WTC11 (cell line): ENCODE data around the gene LTA. TPM values are rescaled to one million over a fixed set of nuclear protein-coding genes. Genes with fewer than 3 reads are reported as not detected.

Source experiments
- ATAC-seq: fragments of 200-7000 bp; cut with Tn5 transposase; 2 replicates; pipeline ENCODE4 v1.10.0; 2021; ENCODE audit warnings: mild to moderate bottlenecking, moderate library complexity
- CTCF ChIA-PET: fragments of 300-600 bp; sonication (Branson Sonifier 250); formaldehyde crosslinking; loops from one replicate; lab custom pipeline; 2021; ENCODE audit warnings: antibody characterized with exemption; lab: Charles Lee
- POLR2A ChIA-PET: fragments of 350-600 bp; sonication (Branson Sonifier 250); formaldehyde crosslinking; loops from one replicate; lab custom pipeline; 2021; ENCODE audit warnings: antibody characterized with exemption; lab: Charles Lee
- DNase-seq: peaks from one replicate; pipeline ENCODE4 v3.0.0; 2021; ENCODE audit warnings: low spot score
- H3K27ac Mint-ChIP-seq: 2 replicates; pipeline ENCODE4 v1.8.0; 2021; ENCODE audit warnings: mixed read lengths
- H3K27me3 Mint-ChIP-seq: 2 replicates; pipeline ENCODE4 v1.8.0; 2021; ENCODE audit warnings: low read depth, mild to moderate bottlenecking, moderate library complexity, mixed read lengths
- H3K36me3 Mint-ChIP-seq: 2 replicates; pipeline ENCODE4 v1.8.0; 2021; ENCODE audit warnings: mixed read lengths
- H3K4me1 Mint-ChIP-seq: 2 replicates; pipeline ENCODE4 v1.8.0; 2022; ENCODE audit warnings: mixed read lengths
- H3K4me3 Mint-ChIP-seq: 2 replicates; pipeline ENCODE4 v1.8.0; 2021; ENCODE audit warnings: mild to moderate bottlenecking, moderate library complexity, mixed read lengths
- H3K9me3 Mint-ChIP-seq: 2 replicates; pipeline ENCODE4 v1.8.0; 2021; ENCODE audit warnings: mixed read lengths
- ARID4B ChIP-seq: sonication (generic); formaldehyde crosslinking; IDR thresholded peaks from 2 replicates; pipeline ENCODE4 v1.8.0; 2023; ENCODE audit warnings: missing genetic modification reagents, mild to moderate bottlenecking, borderline replicate concordance
- ATF3 ChIP-seq: sonication (generic); formaldehyde crosslinking; conservative IDR thresholded peaks from 2 replicates; pipeline ENCODE4 v1.8.1; 2022; ENCODE audit warnings: mild to moderate bottlenecking, missing genetic modification reagents
- ESRRA ChIP-seq: sonication (generic); formaldehyde crosslinking; IDR thresholded peaks from 2 replicates; pipeline ENCODE4 v1.8.1; 2022; ENCODE audit warnings: mild to moderate bottlenecking, missing genetic modification reagents, borderline replicate concordance
- GTF2I ChIP-seq: fragments of 250-450 bp; sonication (Bioruptor Pico); conservative IDR thresholded peaks from 2 replicates; pipeline ENCODE4 v1.4.0; 2021; ENCODE audit warnings: mild to moderate bottlenecking
- KAT7 ChIP-seq: sonication (generic); formaldehyde crosslinking; IDR thresholded peaks from 2 replicates; pipeline ENCODE4 v1.8.1; 2023; ENCODE audit warnings: missing genetic modification reagents, mild to moderate bottlenecking, borderline replicate concordance
- NFYB ChIP-seq: sonication (generic); formaldehyde crosslinking; conservative IDR thresholded peaks from 2 replicates; pipeline ENCODE4 v1.8.0; 2022; ENCODE audit warnings: low read depth, missing genetic modification reagents
- PRRX2 ChIP-seq: fragments of 250-450 bp; sonication (Bioruptor Pico); IDR thresholded peaks from 2 replicates; pipeline ENCODE4 v1.8.0; 2021; ENCODE audit warnings: mild to moderate bottlenecking
- RELA ChIP-seq: sonication (generic); formaldehyde crosslinking; IDR thresholded peaks from 2 replicates; pipeline ENCODE4 v1.8.1; 2022; ENCODE audit warnings: missing genetic modification reagents, mild to moderate bottlenecking, borderline replicate concordance
- STAT6 ChIP-seq: sonication (generic); formaldehyde crosslinking; conservative IDR thresholded peaks from 2 replicates; pipeline ENCODE4 v1.8.1; 2023; ENCODE audit warnings: mild to moderate bottlenecking, low read depth, missing genetic modification reagents, moderate library complexity
- TEAD1 ChIP-seq: sonication (generic); formaldehyde crosslinking; IDR thresholded peaks from 2 replicates; pipeline ENCODE4 v1.8.0; 2022; ENCODE audit warnings: mild to moderate bottlenecking, missing genetic modification reagents
- TP53 ChIP-seq: sonication (generic); formaldehyde crosslinking; IDR thresholded peaks from 2 replicates; pipeline ENCODE4 v1.8.1; 2023; ENCODE audit warnings: mild to moderate bottlenecking, missing genetic modification reagents
- ZNF121 ChIP-seq: sonication (generic); formaldehyde crosslinking; IDR thresholded peaks from 2 replicates; pipeline ENCODE4 v1.8.0; 2023; ENCODE audit warnings: missing genetic modification reagents
- ZNF263 ChIP-seq: sonication (generic); formaldehyde crosslinking; IDR thresholded peaks from 2 replicates; pipeline ENCODE4 v1.8.1; 2022; ENCODE audit warnings: low read depth, mild to moderate bottlenecking, moderate library complexity, missing genetic modification reagents
- ZNF281 ChIP-seq: sonication (generic); formaldehyde crosslinking; IDR thresholded peaks from 2 replicates; pipeline ENCODE4 v1.8.0; 2023; ENCODE audit warnings: mild to moderate bottlenecking, missing genetic modification reagents
- ZSCAN18 ChIP-seq: fragments of 250-450 bp; sonication (Bioruptor Pico); IDR thresholded peaks from 2 replicates; pipeline ENCODE4 v2.1.2; 2022; ENCODE audit warnings: mild to moderate bottlenecking, moderate library complexity
- total RNA-seq: library from RNA; stranded (reverse); gene quantifications from 3 replicates; pipeline ENCODE4 v1.2.3, GENCODE V29; 2021
- TF ChIP-seq, protein P1 (sequence below): fragments of 250-450 bp; sonication (Bioruptor Pico); IDR thresholded peaks from 2 replicates; pipeline ENCODE4 v1.8.0; 2021; ENCODE audit warnings: mild to moderate bottlenecking
- TF ChIP-seq, protein P2 (sequence below): sonication (generic); formaldehyde crosslinking; IDR thresholded peaks from 2 replicates; pipeline ENCODE4 v1.8.1; 2023; ENCODE audit warnings: mild to moderate bottlenecking, missing genetic modification reagents, moderate library complexity
- TF ChIP-seq, protein P3 (sequence below): sonication (generic); formaldehyde crosslinking; IDR thresholded peaks from 2 replicates; pipeline ENCODE4 v1.8.1; 2023; ENCODE audit warnings: mild to moderate bottlenecking, missing genetic modification reagents, borderline replicate concordance
- TF ChIP-seq, protein P4 (sequence below): fragments of 250-450 bp; sonication (Bioruptor Pico); IDR thresholded peaks from 2 replicates; pipeline ENCODE4 v1.9.0; 2021; ENCODE audit warnings: mild to moderate bottlenecking

Gene LTA
- total RNA-seq, 1 experiment from 2014 or later: 0.46 TPM

DNA sequence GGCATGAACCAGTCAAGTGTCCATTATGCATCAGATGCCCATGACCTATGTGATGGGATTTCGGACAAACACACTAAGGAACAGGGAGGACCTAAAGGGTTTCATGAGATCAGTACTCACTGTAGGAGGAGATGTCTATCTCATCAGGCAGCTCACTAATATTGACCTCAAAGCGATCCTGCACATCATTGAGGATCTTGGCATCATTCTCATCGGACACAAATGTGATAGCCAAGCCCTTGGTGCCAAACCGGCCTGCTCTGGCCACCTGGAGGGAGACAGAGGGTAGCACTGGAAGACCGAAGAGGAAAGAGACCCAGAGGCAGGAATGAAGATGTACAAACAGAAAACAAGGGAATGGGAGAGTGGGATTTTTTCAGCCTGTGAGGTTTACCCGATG lies 41.4 kb upstream of the LTA start:
- Mint-ChIP-seq H3K4me3 (no peak overlapping the region), H3K4me1 (peaks cover 42% of the 10 kb centered on the region), H3K27me3 (no peaks in the 10 kb centered on the region), H3K9me3 (no peaks in the 10 kb centered on the region), H3K36me3 (peaks cover 60% of the 10 kb centered on the region), H3K27ac (peak overlapping the region; percentile 64)
- DNase-seq (no peak), ATAC-seq (no peak)
- CTCF ChIA-PET: interaction anchor here (1.2 to 1.3 kb wide), 2 partner anchors 38 to 43 kb away, joined by 3 read pairs; no protein-coding TSS in a partner anchor
- TF ChIP-seq, protein P1, sequence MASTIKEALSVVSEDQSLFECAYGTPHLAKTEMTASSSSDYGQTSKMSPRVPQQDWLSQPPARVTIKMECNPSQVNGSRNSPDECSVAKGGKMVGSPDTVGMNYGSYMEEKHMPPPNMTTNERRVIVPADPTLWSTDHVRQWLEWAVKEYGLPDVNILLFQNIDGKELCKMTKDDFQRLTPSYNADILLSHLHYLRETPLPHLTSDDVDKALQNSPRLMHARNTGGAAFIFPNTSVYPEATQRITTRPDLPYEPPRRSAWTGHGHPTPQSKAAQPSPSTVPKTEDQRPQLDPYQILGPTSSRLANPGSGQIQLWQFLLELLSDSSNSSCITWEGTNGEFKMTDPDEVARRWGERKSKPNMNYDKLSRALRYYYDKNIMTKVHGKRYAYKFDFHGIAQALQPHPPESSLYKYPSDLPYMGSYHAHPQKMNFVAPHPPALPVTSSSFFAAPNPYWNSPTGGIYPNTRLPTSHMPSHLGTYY: no peak
- TF ChIP-seq ZNF263 (CRISPR knock-in tag): no peak
- TF ChIP-seq ZSCAN18 (CRISPR knock-in tag): no peak
- TF ChIP-seq RELA (CRISPR knock-in tag): no peak
- TF ChIP-seq GTF2I: no peak
- TF ChIP-seq STAT6 (CRISPR knock-in tag): no peak
- TF ChIP-seq TEAD1 (CRISPR knock-in tag): no peak
- TF ChIP-seq KAT7: no peak
- TF ChIP-seq ZNF281 (CRISPR knock-in tag): no peak
- no peak for TF ChIP-seq NFYB
- TF ChIP-seq ZNF121 (CRISPR knock-in tag): no peak
- TF ChIP-seq, protein P2, sequence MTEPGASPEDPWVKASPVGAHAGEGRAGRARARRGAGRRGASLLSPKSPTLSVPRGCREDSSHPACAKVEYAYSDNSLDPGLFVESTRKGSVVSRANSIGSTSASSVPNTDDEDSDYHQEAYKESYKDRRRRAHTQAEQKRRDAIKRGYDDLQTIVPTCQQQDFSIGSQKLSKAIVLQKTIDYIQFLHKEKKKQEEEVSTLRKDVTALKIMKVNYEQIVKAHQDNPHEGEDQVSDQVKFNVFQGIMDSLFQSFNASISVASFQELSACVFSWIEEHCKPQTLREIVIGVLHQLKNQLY (CRISPR knock-in tag): no peak
- TF ChIP-seq, protein P3, sequence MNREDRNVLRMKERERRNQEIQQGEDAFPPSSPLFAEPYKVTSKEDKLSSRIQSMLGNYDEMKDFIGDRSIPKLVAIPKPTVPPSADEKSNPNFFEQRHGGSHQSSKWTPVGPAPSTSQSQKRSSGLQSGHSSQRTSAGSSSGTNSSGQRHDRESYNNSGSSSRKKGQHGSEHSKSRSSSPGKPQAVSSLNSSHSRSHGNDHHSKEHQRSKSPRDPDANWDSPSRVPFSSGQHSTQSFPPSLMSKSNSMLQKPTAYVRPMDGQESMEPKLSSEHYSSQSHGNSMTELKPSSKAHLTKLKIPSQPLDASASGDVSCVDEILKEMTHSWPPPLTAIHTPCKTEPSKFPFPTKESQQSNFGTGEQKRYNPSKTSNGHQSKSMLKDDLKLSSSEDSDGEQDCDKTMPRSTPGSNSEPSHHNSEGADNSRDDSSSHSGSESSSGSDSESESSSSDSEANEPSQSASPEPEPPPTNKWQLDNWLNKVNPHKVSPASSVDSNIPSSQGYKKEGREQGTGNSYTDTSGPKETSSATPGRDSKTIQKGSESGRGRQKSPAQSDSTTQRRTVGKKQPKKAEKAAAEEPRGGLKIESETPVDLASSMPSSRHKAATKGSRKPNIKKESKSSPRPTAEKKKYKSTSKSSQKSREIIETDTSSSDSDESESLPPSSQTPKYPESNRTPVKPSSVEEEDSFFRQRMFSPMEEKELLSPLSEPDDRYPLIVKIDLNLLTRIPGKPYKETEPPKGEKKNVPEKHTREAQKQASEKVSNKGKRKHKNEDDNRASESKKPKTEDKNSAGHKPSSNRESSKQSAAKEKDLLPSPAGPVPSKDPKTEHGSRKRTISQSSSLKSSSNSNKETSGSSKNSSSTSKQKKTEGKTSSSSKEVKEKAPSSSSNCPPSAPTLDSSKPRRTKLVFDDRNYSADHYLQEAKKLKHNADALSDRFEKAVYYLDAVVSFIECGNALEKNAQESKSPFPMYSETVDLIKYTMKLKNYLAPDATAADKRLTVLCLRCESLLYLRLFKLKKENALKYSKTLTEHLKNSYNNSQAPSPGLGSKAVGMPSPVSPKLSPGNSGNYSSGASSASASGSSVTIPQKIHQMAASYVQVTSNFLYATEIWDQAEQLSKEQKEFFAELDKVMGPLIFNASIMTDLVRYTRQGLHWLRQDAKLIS (CRISPR knock-in tag): no peak
- no peak for TF ChIP-seq ARID4B (CRISPR knock-in tag)
- TF ChIP-seq TP53 (CRISPR knock-in tag): no peak
- no peak for TF ChIP-seq ATF3 (CRISPR knock-in tag)
- TF ChIP-seq ESRRA (CRISPR knock-in tag): no peak
- TF ChIP-seq PRRX2 (CRISPR knock-in tag): no peak
- TF ChIP-seq, protein P4, sequence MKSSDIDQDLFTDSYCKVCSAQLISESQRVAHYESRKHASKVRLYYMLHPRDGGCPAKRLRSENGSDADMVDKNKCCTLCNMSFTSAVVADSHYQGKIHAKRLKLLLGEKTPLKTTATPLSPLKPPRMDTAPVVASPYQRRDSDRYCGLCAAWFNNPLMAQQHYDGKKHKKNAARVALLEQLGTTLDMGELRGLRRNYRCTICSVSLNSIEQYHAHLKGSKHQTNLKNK (CRISPR knock-in tag): no peak
- POLR2A ChIA-PET: no interaction called here
